GM21526 (cell line): ENCODE measurements around the gene BIRC2.

Experiments used
- ATAC-seq: cut with Tn5 transposase; IDR thresholded peaks from one replicate; pipeline ENCODE4 v1.9.1; 2021; ENCODE audit warnings: moderate library complexity; ENCODE audit not compliant: unreplicated experiment, low FRiP score

Gene BIRC2

DNA sequence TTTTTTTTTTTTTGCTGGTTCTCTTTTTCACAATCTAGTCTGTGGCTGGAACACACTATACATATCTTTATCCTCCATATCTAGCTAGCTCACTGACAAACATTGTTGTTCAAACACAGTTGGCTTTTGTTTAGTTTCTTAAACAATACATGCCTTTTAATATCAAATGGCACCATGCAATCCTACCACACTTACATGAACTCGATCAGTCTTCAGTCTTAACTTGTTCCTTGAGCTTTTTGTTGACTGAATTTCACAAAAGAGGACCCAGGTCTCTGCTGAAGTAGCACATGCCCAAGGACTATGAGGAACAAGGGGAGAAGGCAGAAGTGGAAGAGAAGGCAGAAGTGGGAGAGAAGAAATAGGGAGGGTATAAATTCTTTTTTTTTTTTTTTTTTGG lies 80.1 kb downstream of the BIRC2 start:
- ATAC-seq = no peak
